SK-N-SH treated with all-trans-retinoic acid at 6 μM for 48 hours (cell line): ENCODE data around the gene ZDHHC20.

ENCODE experiments used
- ATAC-seq: fragments of 200-7000 bp; cut with Tn5 transposase; 3 replicates; pipeline ENCODE4 v1.9.1; 2020; ENCODE audit warnings: mild to moderate bottlenecking, moderate library complexity
- ARNTL ChIP-seq: fragments of 450-650 bp; formaldehyde crosslinking; IDR thresholded peaks from 2 replicates; pipeline ENCODE4 v1.5.0; 2020; ENCODE audit warnings: low read depth, mild to moderate bottlenecking, moderate library complexity, borderline replicate concordance
- BACH2 ChIP-seq: fragments of 250-450 bp; sonication (Bioruptor Pico); IDR thresholded peaks from 2 replicates; pipeline ENCODE4 v1.9.0; 2021; ENCODE audit warnings: mild to moderate bottlenecking, borderline replicate concordance
- CSDC2 ChIP-seq: fragments of 250-450 bp; sonication (Bioruptor Pico); IDR thresholded peaks from 2 replicates; pipeline ENCODE4 v1.5.0; 2020; ENCODE audit warnings: mild to moderate bottlenecking, moderate library complexity
- ESRRG ChIP-seq: fragments of 250-450 bp; sonication (Bioruptor Pico); IDR thresholded peaks from 2 replicates; pipeline ENCODE4 v1.6.1; 2021; ENCODE audit warnings: mild to moderate bottlenecking
- GLIS3 ChIP-seq: fragments of 250-450 bp; sonication (Bioruptor Pico); IDR thresholded peaks from 2 replicates; pipeline ENCODE4 v1.5.0; 2020; ENCODE audit warnings: mild to moderate bottlenecking, moderate library complexity
- ISL1 ChIP-seq: fragments of 250-450 bp; sonication (Bioruptor Pico); IDR thresholded peaks from 2 replicates; pipeline ENCODE4 v2.1.2; 2022; ENCODE audit warnings: mild to moderate bottlenecking, moderate library complexity
- OSR1 ChIP-seq: fragments of 250-450 bp; sonication (Bioruptor Pico); IDR thresholded peaks from 2 replicates; pipeline ENCODE4 v1.8.0; 2022; ENCODE audit warnings: moderate library complexity, mild to moderate bottlenecking, inconsistent platforms
- PPARA ChIP-seq: fragments of 250-450 bp; sonication (Bioruptor Pico); IDR thresholded peaks from 2 replicates; pipeline ENCODE4 v1.5.0; 2020; ENCODE audit warnings: mild to moderate bottlenecking, borderline replicate concordance
- RARB ChIP-seq: fragments of 250-450 bp; sonication (Bioruptor Pico); IDR thresholded peaks from 2 replicates; pipeline ENCODE4 v1.8.0; 2021; ENCODE audit warnings: mild to moderate bottlenecking, moderate library complexity
- SNAI2 ChIP-seq: fragments of 250-450 bp; sonication (Bioruptor Pico); IDR thresholded peaks from 2 replicates; pipeline ENCODE4 v1.5.0; 2020; ENCODE audit warnings: mild to moderate bottlenecking, moderate library complexity
- TCF4 ChIP-seq: fragments of 250-450 bp; sonication (Bioruptor Pico); IDR thresholded peaks from 2 replicates; pipeline ENCODE4 v1.8.0; 2021; ENCODE audit warnings: mild to moderate bottlenecking, moderate library complexity, borderline replicate concordance
- TOX ChIP-seq: fragments of 250-450 bp; sonication (Bioruptor Pico); IDR thresholded peaks from 2 replicates; pipeline ENCODE4 v1.8.0; 2021; ENCODE audit warnings: mild to moderate bottlenecking, moderate library complexity, borderline replicate concordance
- ZC3H10 ChIP-seq: fragments of 250-450 bp; sonication (Bioruptor Pico); IDR thresholded peaks from 2 replicates; pipeline ENCODE4 v1.5.1; 2021; ENCODE audit warnings: mild to moderate bottlenecking, moderate library complexity
- ZFP3 ChIP-seq: fragments of 250-450 bp; sonication (Bioruptor Pico); IDR thresholded peaks from 2 replicates; pipeline ENCODE4 v1.5.0; 2020; ENCODE audit warnings: mild to moderate bottlenecking, moderate library complexity
- ZFP30 ChIP-seq: fragments of 450-650 bp; formaldehyde crosslinking; IDR thresholded peaks from 2 replicates; pipeline ENCODE4 v1.5.0; 2022; ENCODE audit warnings: mild to moderate bottlenecking, moderate library complexity
- ZNF565 ChIP-seq: fragments of 450-650 bp; formaldehyde crosslinking; conservative IDR thresholded peaks from 2 replicates; pipeline ENCODE4 v1.5.0; 2020; ENCODE audit warnings: low read depth, mild to moderate bottlenecking, moderate library complexity
- ZNF70 ChIP-seq: fragments of 450-650 bp; formaldehyde crosslinking; IDR thresholded peaks from 2 replicates; pipeline ENCODE4 v1.5.0; 2020; ENCODE audit warnings: mild to moderate bottlenecking, moderate library complexity
- ZNF8 ChIP-seq: fragments of 450-650 bp; formaldehyde crosslinking; IDR thresholded peaks from 2 replicates; pipeline ENCODE4 v1.5.0; 2020; ENCODE audit warnings: mild to moderate bottlenecking, moderate library complexity
- TF ChIP-seq, protein P1 (sequence below): fragments of 250-450 bp; sonication (Bioruptor Pico); IDR thresholded peaks from 2 replicates; pipeline ENCODE4 v1.8.0; 2021; ENCODE audit warnings: low read depth, mild to moderate bottlenecking, moderate library complexity, borderline replicate concordance
- TF ChIP-seq, protein P2 (sequence below): fragments of 250-450 bp; sonication (Bioruptor Pico); IDR thresholded peaks from 2 replicates; pipeline ENCODE4 v1.8.0; 2020; ENCODE audit warnings: mild to moderate bottlenecking, moderate library complexity, borderline replicate concordance
- TF ChIP-seq, protein P3 (sequence below): fragments of 250-450 bp; sonication (Bioruptor Pico); IDR thresholded peaks from 2 replicates; pipeline ENCODE4 v1.5.1; 2021; ENCODE audit warnings: mild to moderate bottlenecking, moderate library complexity
- TF ChIP-seq, protein P4 (sequence below): fragments of 250-450 bp; sonication (Bioruptor Pico); IDR thresholded peaks from 2 replicates; pipeline ENCODE4 v1.5.0; 2020; ENCODE audit warnings: mild to moderate bottlenecking, moderate library complexity

ZDHHC20 gene

DNA sequence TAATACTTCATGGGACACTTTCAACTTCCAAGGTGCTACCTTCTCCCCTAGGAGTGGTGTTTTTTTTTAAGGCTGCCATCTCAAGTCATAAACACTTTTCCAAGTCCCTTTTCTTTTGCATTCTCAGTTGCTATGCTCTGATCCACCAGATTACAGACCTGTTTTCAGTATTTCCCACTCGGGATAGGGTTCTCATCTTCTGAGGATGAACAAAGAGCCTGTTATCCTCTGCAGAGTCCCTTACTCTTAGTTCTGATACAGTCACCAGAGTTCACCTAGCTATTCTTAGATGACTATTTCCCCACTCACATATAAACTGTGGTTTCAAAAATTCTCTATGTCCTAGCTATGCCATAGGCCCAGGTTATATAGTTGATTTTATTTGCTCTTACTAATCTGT, 15.9 kb downstream of the ZDHHC20 start:
- TF ChIP-seq, protein P1, sequence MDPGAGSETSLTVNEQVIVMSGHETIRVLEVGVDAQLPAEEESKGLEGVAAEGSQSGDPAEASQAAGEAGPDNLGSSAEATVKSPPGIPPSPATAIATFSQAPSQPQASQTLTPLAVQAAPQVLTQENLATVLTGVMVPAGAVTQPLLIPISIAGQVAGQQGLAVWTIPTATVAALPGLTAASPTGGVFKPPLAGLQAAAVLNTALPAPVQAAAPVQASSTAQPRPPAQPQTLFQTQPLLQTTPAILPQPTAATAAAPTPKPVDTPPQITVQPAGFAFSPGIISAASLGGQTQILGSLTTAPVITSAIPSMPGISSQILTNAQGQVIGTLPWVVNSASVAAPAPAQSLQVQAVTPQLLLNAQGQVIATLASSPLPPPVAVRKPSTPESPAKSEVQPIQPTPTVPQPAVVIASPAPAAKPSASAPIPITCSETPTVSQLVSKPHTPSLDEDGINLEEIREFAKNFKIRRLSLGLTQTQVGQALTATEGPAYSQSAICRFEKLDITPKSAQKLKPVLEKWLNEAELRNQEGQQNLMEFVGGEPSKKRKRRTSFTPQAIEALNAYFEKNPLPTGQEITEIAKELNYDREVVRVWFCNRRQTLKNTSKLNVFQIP (CRISPR knock-in tag) = no peak
- TF ChIP-seq, protein P2, sequence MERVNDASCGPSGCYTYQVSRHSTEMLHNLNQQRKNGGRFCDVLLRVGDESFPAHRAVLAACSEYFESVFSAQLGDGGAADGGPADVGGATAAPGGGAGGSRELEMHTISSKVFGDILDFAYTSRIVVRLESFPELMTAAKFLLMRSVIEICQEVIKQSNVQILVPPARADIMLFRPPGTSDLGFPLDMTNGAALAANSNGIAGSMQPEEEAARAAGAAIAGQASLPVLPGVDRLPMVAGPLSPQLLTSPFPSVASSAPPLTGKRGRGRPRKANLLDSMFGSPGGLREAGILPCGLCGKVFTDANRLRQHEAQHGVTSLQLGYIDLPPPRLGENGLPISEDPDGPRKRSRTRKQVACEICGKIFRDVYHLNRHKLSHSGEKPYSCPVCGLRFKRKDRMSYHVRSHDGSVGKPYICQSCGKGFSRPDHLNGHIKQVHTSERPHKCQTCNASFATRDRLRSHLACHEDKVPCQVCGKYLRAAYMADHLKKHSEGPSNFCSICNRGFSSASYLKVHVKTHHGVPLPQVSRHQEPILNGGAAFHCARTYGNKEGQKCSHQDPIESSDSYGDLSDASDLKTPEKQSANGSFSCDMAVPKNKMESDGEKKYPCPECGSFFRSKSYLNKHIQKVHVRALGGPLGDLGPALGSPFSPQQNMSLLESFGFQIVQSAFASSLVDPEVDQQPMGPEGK = no peak
- no peak for TF ChIP-seq TCF4 (CRISPR knock-in tag)
- no peak for TF ChIP-seq RARB (CRISPR knock-in tag)
- no peak for TF ChIP-seq CSDC2 (CRISPR knock-in tag)
- no peak for TF ChIP-seq ZFP30 (CRISPR knock-in tag)
- TF ChIP-seq ZNF565 (CRISPR knock-in tag) = no peak
- TF ChIP-seq ESRRG (CRISPR knock-in tag) = no peak
- no peak for TF ChIP-seq TOX
- TF ChIP-seq, protein P3, sequence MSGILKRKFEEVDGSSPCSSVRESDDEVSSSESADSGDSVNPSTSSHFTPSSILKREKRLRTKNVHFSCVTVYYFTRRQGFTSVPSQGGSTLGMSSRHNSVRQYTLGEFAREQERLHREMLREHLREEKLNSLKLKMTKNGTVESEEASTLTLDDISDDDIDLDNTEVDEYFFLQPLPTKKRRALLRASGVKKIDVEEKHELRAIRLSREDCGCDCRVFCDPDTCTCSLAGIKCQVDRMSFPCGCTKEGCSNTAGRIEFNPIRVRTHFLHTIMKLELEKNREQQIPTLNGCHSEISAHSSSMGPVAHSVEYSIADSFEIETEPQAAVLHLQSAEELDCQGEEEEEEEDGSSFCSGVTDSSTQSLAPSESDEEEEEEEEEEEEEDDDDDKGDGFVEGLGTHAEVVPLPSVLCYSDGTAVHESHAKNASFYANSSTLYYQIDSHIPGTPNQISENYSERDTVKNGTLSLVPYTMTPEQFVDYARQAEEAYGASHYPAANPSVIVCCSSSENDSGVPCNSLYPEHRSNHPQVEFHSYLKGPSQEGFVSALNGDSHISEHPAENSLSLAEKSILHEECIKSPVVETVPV (CRISPR knock-in tag) = no peak
- TF ChIP-seq ZFP3 (CRISPR knock-in tag) = no peak
- TF ChIP-seq, protein P4, sequence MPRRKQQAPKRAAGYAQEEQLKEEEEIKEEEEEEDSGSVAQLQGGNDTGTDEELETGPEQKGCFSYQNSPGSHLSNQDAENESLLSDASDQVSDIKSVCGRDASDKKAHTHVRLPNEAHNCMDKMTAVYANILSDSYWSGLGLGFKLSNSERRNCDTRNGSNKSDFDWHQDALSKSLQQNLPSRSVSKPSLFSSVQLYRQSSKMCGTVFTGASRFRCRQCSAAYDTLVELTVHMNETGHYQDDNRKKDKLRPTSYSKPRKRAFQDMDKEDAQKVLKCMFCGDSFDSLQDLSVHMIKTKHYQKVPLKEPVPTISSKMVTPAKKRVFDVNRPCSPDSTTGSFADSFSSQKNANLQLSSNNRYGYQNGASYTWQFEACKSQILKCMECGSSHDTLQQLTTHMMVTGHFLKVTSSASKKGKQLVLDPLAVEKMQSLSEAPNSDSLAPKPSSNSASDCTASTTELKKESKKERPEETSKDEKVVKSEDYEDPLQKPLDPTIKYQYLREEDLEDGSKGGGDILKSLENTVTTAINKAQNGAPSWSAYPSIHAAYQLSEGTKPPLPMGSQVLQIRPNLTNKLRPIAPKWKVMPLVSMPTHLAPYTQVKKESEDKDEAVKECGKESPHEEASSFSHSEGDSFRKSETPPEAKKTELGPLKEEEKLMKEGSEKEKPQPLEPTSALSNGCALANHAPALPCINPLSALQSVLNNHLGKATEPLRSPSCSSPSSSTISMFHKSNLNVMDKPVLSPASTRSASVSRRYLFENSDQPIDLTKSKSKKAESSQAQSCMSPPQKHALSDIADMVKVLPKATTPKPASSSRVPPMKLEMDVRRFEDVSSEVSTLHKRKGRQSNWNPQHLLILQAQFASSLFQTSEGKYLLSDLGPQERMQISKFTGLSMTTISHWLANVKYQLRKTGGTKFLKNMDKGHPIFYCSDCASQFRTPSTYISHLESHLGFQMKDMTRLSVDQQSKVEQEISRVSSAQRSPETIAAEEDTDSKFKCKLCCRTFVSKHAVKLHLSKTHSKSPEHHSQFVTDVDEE (CRISPR knock-in tag) = no peak
- no peak for TF ChIP-seq BACH2 (CRISPR knock-in tag)
- no peak for TF ChIP-seq ISL1 (CRISPR knock-in tag)
- TF ChIP-seq ARNTL (CRISPR knock-in tag) = no peak
- no peak for TF ChIP-seq OSR1 (CRISPR knock-in tag)
- TF ChIP-seq ZC3H10 (CRISPR knock-in tag) = no peak
- TF ChIP-seq, all 23 proteins: peak for 0
- ATAC-seq = no peak

DNA sequence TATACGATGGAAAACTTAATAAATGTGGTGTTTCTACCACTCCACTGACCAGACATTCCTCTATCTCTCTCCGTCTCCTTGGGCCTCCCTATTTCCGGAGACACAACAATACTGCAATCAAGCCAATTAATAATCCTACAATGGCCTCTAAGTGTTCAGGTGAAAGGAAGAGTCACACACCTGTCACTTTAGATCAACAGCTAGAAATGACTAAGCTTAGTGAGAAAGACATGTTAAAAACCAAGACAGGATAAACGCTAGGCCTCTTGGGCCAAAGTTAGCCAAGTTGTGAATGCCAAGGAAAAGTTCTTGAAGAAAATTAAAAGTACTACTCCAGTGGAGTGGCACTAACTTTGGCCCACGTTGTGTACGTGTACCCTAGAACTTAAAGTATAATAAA, 22.5 kb downstream of the ZDHHC20 start:
- no peak for ATAC-seq
- no peak for TF ChIP-seq PPARA
- TF ChIP-seq SNAI2 (CRISPR knock-in tag) = no peak
- TF ChIP-seq ZNF70 (CRISPR knock-in tag) = no peak
- TF ChIP-seq TCF4 (CRISPR knock-in tag) = no peak
- no peak for TF ChIP-seq ESRRG (CRISPR knock-in tag)
- TF ChIP-seq, all 23 proteins: peak for 0

DNA sequence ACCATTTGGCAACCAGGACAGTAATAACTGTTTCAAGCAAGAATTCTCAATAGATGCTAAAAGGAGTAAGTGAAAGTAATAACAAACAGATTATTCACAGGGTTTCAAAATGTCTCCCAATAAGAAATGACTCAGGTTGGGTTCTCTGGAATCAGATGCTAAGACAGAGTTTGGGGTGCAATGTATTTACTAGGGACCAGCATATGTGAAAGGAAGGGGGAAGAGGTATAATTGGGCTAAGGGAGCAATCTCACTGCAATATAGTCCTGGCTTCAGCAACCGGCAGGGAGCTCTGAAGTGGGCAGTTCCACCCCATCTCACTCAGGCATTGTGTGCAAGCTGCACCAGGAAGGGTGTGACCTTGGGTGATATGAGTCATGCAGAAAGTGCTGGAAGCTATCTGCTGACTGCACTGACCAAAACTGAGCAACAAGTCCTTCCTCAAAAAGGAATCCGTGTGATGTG, 23.4 kb downstream of the ZDHHC20 start:
- TF ChIP-seq CSDC2 (CRISPR knock-in tag) (no peak), BACH2 (CRISPR knock-in tag) (no peak), ARNTL (CRISPR knock-in tag) (no peak), TOX (no peak), TCF4 (CRISPR knock-in tag) (no peak), ZNF8 (CRISPR knock-in tag) (no peak), ZFP30 (CRISPR knock-in tag) (no peak), ZFP3 (CRISPR knock-in tag) (no peak), ISL1 (CRISPR knock-in tag) (no peak), GLIS3 (CRISPR knock-in tag) (no peak)
- TF ChIP-seq, protein P2 = no peak
- ATAC-seq = peak; percentile 64; the same call in 2 of the 3 replicates
